SU-DHL-6 (cell line): Measurements from ENCODE around the gene NAA10.

Experiments
- CTCF ChIP-seq: fragments of 200-600 bp; sonication (generic); IDR thresholded peaks from one replicate; pipeline ENCODE4 v1.5.1; 2017; ENCODE audit warnings: antibody characterized with exemption, mild to moderate bottlenecking, low read length, moderate library complexity; ENCODE audit not compliant: insufficient read depth, poor library complexity, severe bottlenecking
- EZH2phosphoT487 ChIP-seq: fragments of 200-600 bp; sonication (generic), shearing (Covaris generic); conservative IDR thresholded peaks from 2 replicates; pipeline ENCODE4 v1.6.1; 2018; ENCODE audit warnings: mild to moderate bottlenecking, antibody characterized with exemption, low read length, moderate library complexity, mixed read lengths

DNA sequence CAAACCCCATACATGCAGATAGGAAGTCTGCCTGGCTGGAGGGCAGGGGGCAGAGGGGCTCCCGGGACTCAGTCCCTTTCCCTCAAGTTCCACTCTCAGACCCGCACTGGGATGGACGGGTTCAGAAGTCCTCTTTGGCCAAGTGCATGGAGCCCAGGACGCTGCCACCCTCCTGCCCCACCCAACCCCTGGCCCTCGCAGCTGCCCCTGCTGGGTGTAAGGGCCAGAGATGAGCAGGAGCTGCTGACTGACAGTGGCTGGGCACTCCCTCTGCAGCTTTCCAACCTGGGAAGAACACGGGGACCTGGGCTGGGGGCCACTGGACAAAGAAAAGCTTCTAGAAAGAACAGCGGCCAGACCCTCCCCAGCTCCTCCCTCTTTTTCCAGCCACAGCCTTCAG, 52.3 kb downstream of the NAA10 start:
- TF ChIP-seq CTCF (no peak), EZH2phosphoT487 (no peak)
